Measurements from ENCODE around the gene ZSWIM3. TPM values are rescaled to one million over a fixed set of nuclear protein-coding genes. Genes with fewer than 3 reads are reported as not detected.

ZSWIM3 gene
- total RNA-seq, 2 donors from 2014 or later = 0.89 to 1.2 TPM

DNA sequence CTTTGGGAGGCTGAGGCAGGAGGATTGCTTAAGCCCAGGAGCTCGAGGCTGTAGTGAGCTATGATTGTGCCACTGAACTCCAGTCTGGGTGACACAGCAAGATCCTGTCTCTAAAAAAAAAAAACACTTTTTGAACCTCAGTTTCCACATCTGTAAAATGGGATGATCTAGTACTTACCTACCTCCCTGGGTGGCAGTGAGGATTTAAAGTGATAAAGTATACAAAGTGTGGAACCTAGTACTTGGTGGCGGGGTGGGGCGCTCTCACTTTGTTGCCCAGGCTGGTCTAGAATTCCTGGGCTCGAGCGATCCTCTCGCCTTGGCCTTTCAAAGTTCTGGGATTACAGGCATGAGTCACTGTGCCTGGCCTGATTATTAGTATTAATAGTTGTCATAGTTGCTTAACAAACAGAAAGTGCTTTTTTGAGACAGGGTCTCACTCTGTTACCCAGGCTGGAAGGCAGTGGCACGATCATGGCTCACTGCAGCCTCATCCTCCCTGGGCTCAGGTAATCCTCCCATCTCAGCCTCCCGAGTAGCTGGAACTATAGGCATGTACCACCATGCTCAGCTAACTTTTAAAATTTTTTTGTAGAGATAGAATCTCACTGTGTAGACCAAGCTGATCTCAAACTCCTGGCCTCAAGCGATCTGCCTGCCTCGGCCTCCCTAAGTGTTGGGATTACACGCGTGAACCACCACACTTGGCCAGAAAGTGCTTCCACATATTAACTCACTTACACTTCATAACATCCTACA is 61.5 kb downstream of the ZSWIM3 start:
- peaks cover 47% of the 10 kb centered on the region for H3K27me3 Mint-ChIP-seq

GRCh38 chr20:45919542-45920399 is 62.4 kb downstream of the ZSWIM3 start:
- Mint-ChIP-seq H3K4me1 (peaks cover 11% of the 10 kb centered on the region), H3K27ac (no peak overlapping the region), H3K36me3 (ENCODE audit: low read depth) (peaks cover 5% of the 10 kb centered on the region), H3K4me3 (no peak overlapping the region), H3K27me3 (peaks cover 38% of the 10 kb centered on the region)
- DNase-seq = no peak
- ATAC-seq = no peak
- H3K9me3 ChIP-seq (ENCODE audit: control insufficient read depth, low read length, poor library complexity, severe bottlenecking) = no peaks in the 10 kb centered on the region

More for the DNA sequence above, 61.5 kb downstream of the ZSWIM3 start:
- Mint-ChIP-seq H3K4me1 (peaks cover 5% of the 10 kb centered on the region), H3K27ac (no peak overlapping the region), H3K4me3 (no peak overlapping the region), H3K36me3 (ENCODE audit: low read depth) (peaks cover 5% of the 10 kb centered on the region)
- H3K9me3 ChIP-seq (ENCODE audit: control insufficient read depth, low read length, poor library complexity, severe bottlenecking) = no peaks in the 10 kb centered on the region
- DNase-seq = no peak
- ATAC-seq = no peak

DNA sequence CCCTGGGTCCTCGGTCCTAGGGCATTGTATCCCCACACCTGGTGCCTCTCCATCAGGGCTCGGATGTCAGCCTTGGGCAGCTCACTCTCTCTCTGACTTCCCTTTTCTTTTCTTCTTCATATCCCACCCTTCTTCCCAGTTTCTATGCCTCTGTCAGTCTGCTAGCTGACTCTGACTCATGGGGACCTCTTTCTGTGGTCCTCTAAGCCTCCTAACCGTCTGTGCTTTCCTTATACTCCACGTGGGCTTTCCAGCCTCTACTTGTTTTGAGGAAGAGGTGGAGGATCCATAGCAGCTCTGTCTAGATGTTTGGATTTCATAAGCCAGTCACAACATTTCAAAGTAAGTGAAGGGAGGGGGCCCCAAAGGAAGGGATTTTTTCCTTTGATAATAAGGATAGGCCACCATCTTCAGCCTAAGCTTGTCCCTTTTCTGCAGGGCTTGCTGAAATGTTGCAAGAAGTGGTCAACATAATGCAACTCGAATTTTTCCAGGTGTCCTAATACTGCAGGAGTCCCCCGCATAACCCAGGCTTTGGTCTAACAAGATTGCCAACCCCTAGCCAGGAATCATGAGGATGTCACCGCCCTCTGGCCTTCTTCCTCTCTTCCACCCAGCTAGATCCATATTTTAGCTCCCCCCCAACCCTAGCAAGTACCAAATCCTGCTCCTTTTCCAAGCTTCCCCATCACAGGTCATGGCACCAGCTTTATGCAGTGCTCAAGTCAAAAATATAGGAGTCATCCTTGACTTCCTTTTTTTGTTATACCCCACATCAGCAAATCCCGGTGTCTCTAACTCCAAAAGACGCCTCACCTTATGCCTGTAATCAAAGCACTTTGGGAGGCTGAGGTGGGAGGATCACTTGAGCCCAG is 63.3 kb downstream of the ZSWIM3 start:
- H3K9me3 ChIP-seq (ENCODE audit: control insufficient read depth, low read length, poor library complexity, severe bottlenecking) = no peaks in the 10 kb centered on the region
- ATAC-seq (no peak), DNase-seq (no peak)
- Mint-ChIP-seq H3K4me1 (peaks cover 11% of the 10 kb centered on the region), H3K27ac (no peak overlapping the region), H3K4me3 (no peak overlapping the region), H3K27me3 (peaks cover 38% of the 10 kb centered on the region), H3K36me3 (ENCODE audit: low read depth) (peaks cover 5% of the 10 kb centered on the region)

GRCh38 chr20:45921337-45922189 is 64.1 kb downstream of the ZSWIM3 start:
- Mint-ChIP-seq H3K36me3 (ENCODE audit: low read depth) (peaks cover 5% of the 10 kb centered on the region), H3K27ac (peak overlapping the region; percentile 66), H3K27me3 (peaks cover 29% of the 10 kb centered on the region), H3K4me1 (peaks cover 11% of the 10 kb centered on the region), H3K4me3 (no peak overlapping the region)
- DNase-seq = no peak
- no peak for ATAC-seq
- H3K9me3 ChIP-seq (ENCODE audit: control insufficient read depth, low read length, poor library complexity, severe bottlenecking) = no peaks in the 10 kb centered on the region

GRCh38 chr20:45924391-45925261 is 67.2 kb downstream of the ZSWIM3 start:
- H3K4me3 Mint-ChIP-seq = no peak overlapping the region
- H3K9me3 ChIP-seq (ENCODE audit: control insufficient read depth, low read length, poor library complexity, severe bottlenecking) = no peaks in the 10 kb centered on the region
- peaks cover 5% of the 10 kb centered on the region for H3K36me3 Mint-ChIP-seq (ENCODE audit: low read depth)
- DNase-seq (no peak), ATAC-seq (no peak)
- H3K4me1 Mint-ChIP-seq = peaks cover 16% of the 10 kb centered on the region
- peaks cover 23% of the 10 kb centered on the region for H3K27me3 Mint-ChIP-seq
- no peak overlapping the region for H3K27ac Mint-ChIP-seq

- no peak for DNase-seq
- H3K4me3 Mint-ChIP-seq = no peak overlapping the region
- peaks cover 2% of the 10 kb centered on the region for H3K36me3 Mint-ChIP-seq (ENCODE audit: low read depth)
- H3K4me1 Mint-ChIP-seq = peaks cover 15% of the 10 kb centered on the region
- H3K27me3 Mint-ChIP-seq = peaks cover 12% of the 10 kb centered on the region
- H3K27ac Mint-ChIP-seq = no peak overlapping the region
- no peaks in the 10 kb centered on the region for H3K9me3 ChIP-seq (ENCODE audit: control insufficient read depth, low read length, poor library complexity, severe bottlenecking)
- ATAC-seq = no peak
Observed at GRCh38 chr20:45925821-45926506, 68.5 kb downstream of the ZSWIM3 start.

GRCh38 chr20:45926731-45927070 is 69.3 kb downstream of the ZSWIM3 start:
- H3K27me3 Mint-ChIP-seq = peaks cover 5% of the 10 kb centered on the region
- H3K4me1 Mint-ChIP-seq = peaks cover 13% of the 10 kb centered on the region
- no peak overlapping the region for H3K27ac Mint-ChIP-seq
- DNase-seq = no peak
- ATAC-seq = no peak
- no peak overlapping the region for H3K4me3 Mint-ChIP-seq
- H3K36me3 Mint-ChIP-seq (ENCODE audit: low read depth) = peaks cover 1% of the 10 kb centered on the region
- H3K9me3 ChIP-seq (ENCODE audit: control insufficient read depth, low read length, poor library complexity, severe bottlenecking) = no peaks in the 10 kb centered on the region

GRCh38 chr20:45927071-45927878 is 69.9 kb downstream of the ZSWIM3 start:
- H3K4me1 Mint-ChIP-seq = peaks cover 11% of the 10 kb centered on the region
- no peaks in the 10 kb centered on the region for H3K36me3 Mint-ChIP-seq (ENCODE audit: low read depth)
- ATAC-seq (no peak), DNase-seq (no peak)
- H3K27ac Mint-ChIP-seq = no peak overlapping the region
- no peaks in the 10 kb centered on the region for H3K9me3 ChIP-seq (ENCODE audit: control insufficient read depth, low read length, poor library complexity, severe bottlenecking)
- H3K27me3 Mint-ChIP-seq = no peaks in the 10 kb centered on the region
- H3K4me3 Mint-ChIP-seq = no peak overlapping the region

Data from T-helper 17 cell (primary cell).